Ovary (tissue), 9 donors: ENCODE results near the gene ARHGDIA. TPM values are rescaled to one million over a fixed set of nuclear protein-coding genes. Genes with fewer than 3 reads are reported as not detected.

ENCODE experiments used
- DNase-seq, 5 donors: peaks; one replicate each; pipeline ENCODE4 v3.0.0-alpha.2; 2019 to 2020
- H3K27ac ChIP-seq, 2 donors: fragments of 200-600 bp; one replicate each; pipeline versions ENCODE4 v1.5.1 to v1.8.0; 2019 to 2022
- H3K27me3 ChIP-seq: fragments of 200-600 bp; one replicate; pipeline ENCODE4 v1.8.0; 2022
- H3K36me3 ChIP-seq: fragments of 200-600 bp; sonication (generic); one replicate; pipeline ENCODE4 v1.5.1; 2019
- H3K4me1 ChIP-seq: one replicate; pipeline ENCODE4 v1.8.1; 2013; ENCODE audit warnings: mild to moderate bottlenecking, moderate library complexity; ENCODE audit not compliant: insufficient read depth
- H3K4me3 ChIP-seq: fragments of 200-600 bp; sonication (generic); one replicate; pipeline ENCODE4 v1.5.1; 2017
- H3K9me3 ChIP-seq, 2 donors: fragments of 200-600 bp in 1 of 2; sonication (generic) in 1 of 2; one replicate each; pipeline versions ENCODE4 v1.5.1 to v1.8.1; 2013 to 2019; ENCODE audit warnings: mild to moderate bottlenecking in 1 of 2, moderate library complexity in 1 of 2
- CTCF ChIP-seq, 3 donors: fragments of 450-650 bp in 2 of 3; fragments of 200-600 bp in 1 of 3; IDR thresholded peaks; one replicate each; pipeline versions ENCODE4 v1.5.1 to v1.8.0; 2016 to 2022; ENCODE audit warnings: antibody characterized with exemption in 3 of 3, mild to moderate bottlenecking in 1 of 3
- EP300 ChIP-seq: sonication (generic); formaldehyde crosslinking; IDR thresholded peaks from one replicate; pipeline ENCODE4 v1.6.1; 2017; ENCODE audit warnings: antibody characterized with exemption
- POLR2A ChIP-seq: fragments of 450-650 bp; IDR thresholded peaks from one replicate; pipeline ENCODE4 v1.6.1; 2017; ENCODE audit warnings: antibody characterized with exemption, mild to moderate bottlenecking, moderate library complexity
- WGBS, 3 donors: extraction: QIAGEN DNeasy Blood & Tissue Kit in 1 of 3; methylation state at CpG; one replicate each; pipeline versions ENCODE4 v1.1.5 to v1.1.7; 2013 to 2017; 5-methylcytosine and 5-hydroxymethylcytosine counted together
- intact Hi-C, 4 donors: fragments of 100-400 bp; cut with DNase I; formaldehyde crosslinking; loops; one replicate each; pipeline versions ENCODE4 v1.11.0 to v1.15.1; 2022 to 2023
- polyA plus RNA-seq, 2 donors: library from polyadenylated mRNA; stranded (reverse); fragments of 200-250 nt in 1 of 2; fragments of 350-450 nt in 1 of 2; fragmentation: Illumina TruSeq in 1 of 2; extraction: RNeasy Lipid Tissue Mini Kit (QIAGEN cat#74804) in 1 of 2; gene quantifications; one replicate each; pipeline ENCODE4 v1.2.3, GENCODE V29; 2013 to 2014
- total RNA-seq, 7 donors: library from RNA; depleted of rRNA in 2 of 7; stranded (reverse); fragments of >200 nt in 2 of 7; fragmentation: NEBNext Ultra II Directional in 3 of 7; extraction: Animal tissue kit (Norgen Biotek cat#: 25700) in 3 of 7; gene quantifications; one replicate each; pipeline versions ENCODE4 v1.1.0 to v1.2.4, GENCODE V29; 2016 to 2023
- donor health status: DM: no; HTN: no; CAD: no; lungs with moderate emphysema.
- donor health status: DM: no; HTN: no; CAD: no.
- donor health status: Bipolar disorder and iron deficiency.
- donor health status: DM: yes; HTN: yes; CAD: no.
- donor health status: DM: no; HTN: no; CAD: no.
- donor health status: DM: yes; HTN: yes; CAD: no.

The ARHGDIA gene
- total and polyA plus RNA-seq, 9 donors, result 52.0 to 455 (median 293) TPM

- WGBS, 3 donors, result 81 to 88% (median 83%) methylated on average over 24 of the region's 24 CpGs
Observed at GRCh38 chr17:81846743-81847689, 24.1 kb downstream of the ARHGDIA start.

GRCh38 chr17:81845881-81846742, 25.0 kb downstream of the ARHGDIA start:
- intact Hi-C loops, result no loop called here
- TF ChIP-seq POLR2A, result no peak
- TF ChIP-seq EP300, result no peak
- no peak for TF ChIP-seq CTCF (IDR thresholded peaks at IDR 0.05)
- no peak overlapping the region for H3K27ac ChIP-seq
- 90 to 91% (median 91%) methylated on average over 38 of the region's 38 CpGs for WGBS, 3 donors
- H3K4me1 ChIP-seq, result peaks cover 5% of the 10 kb centered on the region
- no peak overlapping the region for H3K4me3 ChIP-seq
- no peaks in the 10 kb centered on the region for H3K27me3 ChIP-seq
- no peaks in the 10 kb centered on the region for H3K36me3 ChIP-seq
- no peaks in the 10 kb centered on the region for H3K9me3 ChIP-seq
- DNase-seq, result no peak

More at GRCh38 chr17:81846743-81847689, 24.1 kb downstream of the ARHGDIA start:
- Histone ChIP-seq H3K4me1 (no peaks in the 10 kb centered on the region), H3K4me3 (no peak overlapping the region), H3K36me3 (no peaks in the 10 kb centered on the region), H3K27me3 (no peaks in the 10 kb centered on the region), H3K9me3 (no peaks in the 10 kb centered on the region), H3K27ac (no peak overlapping the region)
- no peak for DNase-seq
- TF ChIP-seq POLR2A (no peak), CTCF (IDR thresholded peaks at IDR 0.05) (no peak), EP300 (no peak)
- intact Hi-C loops, result no loop called here

- DNase-seq, result no peak
- Histone ChIP-seq H3K4me1 (peaks cover 12% of the 10 kb centered on the region), H3K27ac (no peak overlapping the region), H3K27me3 (no peaks in the 10 kb centered on the region), H3K4me3 (no peak overlapping the region), H3K9me3 (no peaks in the 10 kb centered on the region), H3K36me3 (no peaks in the 10 kb centered on the region)
- intact Hi-C loops, result no loop called here
- TF ChIP-seq POLR2A, result no peak
- WGBS, 3 donors, result 88 to 93% (median 91%) methylated on average over 13 of the region's 13 CpGs
Observed at GRCh38 chr17:81845361-81845760, 25.8 kb downstream of the ARHGDIA start.

GRCh38 chr17:81844887-81845286, 26.2 kb downstream of the ARHGDIA start:
- no peaks in the 10 kb centered on the region for H3K36me3 ChIP-seq
- TF ChIP-seq EP300 (no peak), CTCF (IDR thresholded peaks at IDR 0.05) (no peak), POLR2A (no peak)
- 77 to 81% (median 81%) methylated on average over 13 of the region's 13 CpGs for WGBS, 3 donors

More at GRCh38 chr17:81844887-81845286, 26.2 kb downstream of the ARHGDIA start:
- H3K27me3 ChIP-seq, result no peaks in the 10 kb centered on the region
- no peak for DNase-seq
- H3K4me1 ChIP-seq, result peaks cover 12% of the 10 kb centered on the region
- no peak overlapping the region for H3K27ac ChIP-seq
- H3K9me3 ChIP-seq, result no peaks in the 10 kb centered on the region
- H3K4me3 ChIP-seq, result no peak overlapping the region
- intact Hi-C loops, result no loop called here
